Osteocyte (in vitro differentiated cells): ENCODE measurements around the gene WNK2. TPM values are rescaled to one million over a fixed set of nuclear protein-coding genes. Genes with fewer than 3 reads are reported as not detected.
"Not testable (repeated sequence)": the region's sequence is repeated elsewhere in the genome, so short reads cannot be mapped to it uniquely, and the experiment has no call there.

Experiments used
- DNase-seq: peaks from one replicate; pipeline ENCODE4 v3.0.0; 2021; ENCODE audit warnings: mixed read lengths; ENCODE audit not compliant: unreplicated experiment; ENCODE audit errors: extremely low spot score
- H3K27ac Mint-ChIP-seq: one replicate; pipeline ENCODE4 v1.8.0; 2021; ENCODE audit warnings: mild to moderate bottlenecking, mixed read lengths; ENCODE audit not compliant: unreplicated experiment
- H3K27me3 Mint-ChIP-seq: one replicate; pipeline ENCODE4 v1.8.0; 2021; ENCODE audit warnings: mixed read lengths; ENCODE audit not compliant: unreplicated experiment
- H3K36me3 Mint-ChIP-seq: one replicate; pipeline ENCODE4 v1.8.0; 2021; ENCODE audit warnings: mixed read lengths; ENCODE audit not compliant: unreplicated experiment
- H3K4me1 Mint-ChIP-seq: one replicate; pipeline ENCODE4 v1.8.0; 2021; ENCODE audit warnings: mixed read lengths; ENCODE audit not compliant: unreplicated experiment
- H3K4me3 Mint-ChIP-seq: one replicate; pipeline ENCODE4 v1.8.0; 2021; ENCODE audit warnings: mild to moderate bottlenecking, moderate library complexity, mixed read lengths; ENCODE audit not compliant: unreplicated experiment
- H3K9me3 Mint-ChIP-seq: one replicate; pipeline ENCODE4 v1.8.0; 2021; ENCODE audit warnings: mixed read lengths; ENCODE audit not compliant: unreplicated experiment
- total RNA-seq: library from RNA; stranded (reverse); gene quantifications from 2 replicates; pipeline ENCODE4 v1.2.1, GENCODE V29; 2021
- TF ChIP-seq, protein P1 (sequence below): fragments of 200-600 bp; sonication (generic); IDR thresholded peaks from 2 replicates; pipeline ENCODE4 v1.5.0; 2021; ENCODE audit warnings: antibody characterized with exemption, mild to moderate bottlenecking, moderate library complexity

Gene WNK2
- total RNA-seq, 1 donor from 2014 or later = not detected

DNA sequence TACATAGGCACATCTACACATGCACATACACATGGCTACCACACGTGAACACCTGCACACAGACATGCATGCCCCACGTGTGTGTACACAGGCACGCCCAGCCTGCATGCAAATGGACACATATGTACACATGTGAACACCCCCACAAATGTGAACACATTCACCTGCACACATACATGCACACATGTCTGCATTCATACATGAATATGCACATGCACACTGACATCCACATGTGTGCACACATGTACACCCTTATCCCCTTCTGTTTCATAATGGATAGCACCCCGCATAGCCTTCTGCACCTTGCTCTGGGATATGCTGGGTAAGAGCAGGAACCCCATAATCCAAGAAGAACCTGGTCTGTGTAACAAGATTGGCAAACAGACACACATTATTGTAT is 66.2 kb downstream of the WNK2 start:
- no peak for DNase-seq
- no peaks in the 10 kb centered on the region for H3K27me3 Mint-ChIP-seq

DNA sequence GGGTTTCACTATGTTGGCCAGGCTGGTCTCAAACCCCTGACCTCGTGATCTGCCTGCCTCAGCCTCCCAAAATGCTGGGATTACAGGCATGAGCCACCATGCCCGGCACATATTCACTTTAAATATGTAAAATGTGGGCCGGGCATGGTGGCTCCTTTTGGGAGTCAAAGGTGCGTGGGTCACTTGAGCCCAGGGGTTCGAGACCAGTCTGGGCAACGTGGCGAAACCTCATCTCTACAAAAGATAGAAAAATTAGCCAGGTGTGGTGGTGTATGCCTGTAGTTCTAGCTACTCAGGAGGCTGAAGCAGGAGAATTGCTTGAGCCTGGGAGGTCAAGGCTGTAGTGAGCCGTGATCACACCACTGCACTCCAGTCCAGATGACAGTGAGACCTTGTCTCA is 67.4 kb downstream of the WNK2 start:
- H3K9me3 Mint-ChIP-seq, H3K27me3 Mint-ChIP-seq, H3K4me1 Mint-ChIP-seq, H3K4me3 Mint-ChIP-seq, H3K27ac Mint-ChIP-seq, H3K36me3 Mint-ChIP-seq, DNase-seq: not testable (repeated sequence)

More for the DNA sequence above, 66.2 kb downstream of the WNK2 start:
- TF ChIP-seq, protein P1, sequence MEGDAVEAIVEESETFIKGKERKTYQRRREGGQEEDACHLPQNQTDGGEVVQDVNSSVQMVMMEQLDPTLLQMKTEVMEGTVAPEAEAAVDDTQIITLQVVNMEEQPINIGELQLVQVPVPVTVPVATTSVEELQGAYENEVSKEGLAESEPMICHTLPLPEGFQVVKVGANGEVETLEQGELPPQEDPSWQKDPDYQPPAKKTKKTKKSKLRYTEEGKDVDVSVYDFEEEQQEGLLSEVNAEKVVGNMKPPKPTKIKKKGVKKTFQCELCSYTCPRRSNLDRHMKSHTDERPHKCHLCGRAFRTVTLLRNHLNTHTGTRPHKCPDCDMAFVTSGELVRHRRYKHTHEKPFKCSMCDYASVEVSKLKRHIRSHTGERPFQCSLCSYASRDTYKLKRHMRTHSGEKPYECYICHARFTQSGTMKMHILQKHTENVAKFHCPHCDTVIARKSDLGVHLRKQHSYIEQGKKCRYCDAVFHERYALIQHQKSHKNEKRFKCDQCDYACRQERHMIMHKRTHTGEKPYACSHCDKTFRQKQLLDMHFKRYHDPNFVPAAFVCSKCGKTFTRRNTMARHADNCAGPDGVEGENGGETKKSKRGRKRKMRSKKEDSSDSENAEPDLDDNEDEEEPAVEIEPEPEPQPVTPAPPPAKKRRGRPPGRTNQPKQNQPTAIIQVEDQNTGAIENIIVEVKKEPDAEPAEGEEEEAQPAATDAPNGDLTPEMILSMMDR = no peak
- H3K4me1 Mint-ChIP-seq = no peaks in the 10 kb centered on the region
- no peak overlapping the region for H3K27ac Mint-ChIP-seq
- H3K9me3 Mint-ChIP-seq = no peaks in the 10 kb centered on the region
- no peak overlapping the region for H3K4me3 Mint-ChIP-seq
- no peaks in the 10 kb centered on the region for H3K36me3 Mint-ChIP-seq

DNA sequence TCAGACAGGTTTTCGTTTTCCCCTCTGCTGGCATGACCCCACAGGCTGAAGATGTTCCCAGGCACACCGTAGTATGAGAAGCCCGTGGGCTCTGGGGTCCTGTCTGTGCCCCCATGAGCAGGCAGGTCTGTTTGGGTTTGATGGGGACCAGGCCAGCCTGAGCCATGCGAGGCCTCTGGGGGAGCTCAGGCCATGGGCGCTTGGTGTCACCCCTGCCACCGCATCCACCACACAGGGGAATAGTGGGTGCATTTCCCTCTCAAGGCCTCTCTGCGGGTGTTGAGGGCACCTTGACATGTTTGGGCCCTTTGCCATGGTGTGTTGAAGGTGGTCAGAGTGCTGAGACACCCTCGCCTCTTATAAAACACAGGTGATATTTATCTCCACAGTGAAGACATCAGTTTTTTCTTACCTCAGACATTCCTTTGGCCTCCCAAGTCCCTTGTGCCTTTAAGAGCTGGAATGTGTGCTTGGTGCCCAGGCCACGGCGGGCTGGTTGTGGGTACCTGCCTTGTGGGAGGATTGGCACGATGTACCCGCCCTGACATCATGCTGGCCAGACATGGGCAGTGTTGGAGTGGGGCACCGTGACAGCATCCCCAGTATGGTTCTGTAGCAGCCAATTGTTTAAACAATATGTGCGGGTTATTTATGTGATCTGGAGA is 68.3 kb downstream of the WNK2 start:
- H3K27me3 Mint-ChIP-seq = no peaks in the 10 kb centered on the region
- no peaks in the 10 kb centered on the region for H3K9me3 Mint-ChIP-seq
- H3K4me1 Mint-ChIP-seq = no peaks in the 10 kb centered on the region
- TF ChIP-seq, protein P1 = no peak
- H3K4me3 Mint-ChIP-seq = no peak overlapping the region
- H3K27ac Mint-ChIP-seq = no peak overlapping the region
- DNase-seq = no peak
- H3K36me3 Mint-ChIP-seq = no peaks in the 10 kb centered on the region

DNA sequence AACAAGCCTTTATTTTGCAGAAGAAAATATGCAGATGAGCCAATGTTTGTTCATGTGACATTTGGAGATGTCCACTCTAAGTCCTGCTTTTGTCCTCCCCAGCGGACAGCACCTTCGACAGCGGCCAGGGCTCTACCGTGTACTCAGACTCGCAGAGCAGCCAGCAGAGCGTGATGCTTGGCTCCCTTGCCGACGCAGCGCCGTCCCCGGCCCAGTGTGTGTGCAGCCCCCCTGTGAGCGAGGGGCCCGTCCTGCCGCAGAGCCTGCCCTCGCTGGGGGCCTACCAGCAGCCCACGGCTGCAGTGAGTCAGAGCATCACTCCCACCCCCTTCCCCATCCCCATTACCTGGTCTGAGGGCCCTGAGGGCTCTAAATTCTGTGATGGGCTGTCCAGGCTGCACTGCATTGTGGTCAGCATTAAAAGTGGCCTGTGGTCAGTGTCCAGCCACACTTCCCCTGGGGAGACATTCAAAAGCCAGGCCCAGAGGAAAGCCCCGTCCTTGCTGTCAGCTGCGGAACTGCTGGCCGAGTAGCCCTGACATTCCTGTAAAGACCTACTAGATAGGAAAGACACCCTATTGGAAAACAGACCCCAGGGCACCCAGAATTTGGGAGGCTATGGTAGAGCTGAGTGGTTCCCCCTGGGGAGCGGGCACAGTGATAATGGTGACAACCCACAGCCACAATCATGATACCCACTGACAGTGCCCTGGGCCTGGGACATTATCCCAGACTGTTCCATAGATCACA is 69.0 kb downstream of the WNK2 start:
- no peaks in the 10 kb centered on the region for H3K36me3 Mint-ChIP-seq
- H3K4me3 Mint-ChIP-seq = no peak overlapping the region
- H3K9me3 Mint-ChIP-seq = no peaks in the 10 kb centered on the region
- no peaks in the 10 kb centered on the region for H3K4me1 Mint-ChIP-seq
- no peaks in the 10 kb centered on the region for H3K27me3 Mint-ChIP-seq
- no peak overlapping the region for H3K27ac Mint-ChIP-seq
- no peak for DNase-seq
- TF ChIP-seq, protein P1 = no peak

DNA sequence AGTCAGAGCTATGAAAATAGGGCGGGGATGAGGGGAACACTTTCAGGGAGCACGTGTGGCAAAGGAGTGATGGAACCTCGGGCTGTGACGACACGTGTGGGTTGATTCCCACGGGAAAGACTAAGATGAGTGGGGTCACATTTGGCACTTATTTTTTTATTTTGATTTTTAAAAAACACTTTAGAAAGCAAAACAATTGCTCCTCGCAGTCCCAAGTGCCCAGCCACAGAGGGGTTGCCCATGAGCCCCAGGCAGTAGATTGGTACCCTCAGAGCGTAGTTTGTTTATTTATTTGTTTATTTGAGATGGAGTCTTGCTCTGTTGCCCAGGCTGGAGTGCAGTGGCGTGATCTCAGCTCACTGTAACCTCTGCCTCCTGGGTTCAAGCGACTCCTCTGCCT is 69.7 kb downstream of the WNK2 start:
- Mint-ChIP-seq H3K9me3 (no peaks in the 10 kb centered on the region), H3K27me3 (no peaks in the 10 kb centered on the region), H3K4me1 (no peaks in the 10 kb centered on the region), H3K4me3 (no peak overlapping the region), H3K36me3 (no peaks in the 10 kb centered on the region), H3K27ac (no peak overlapping the region)
- TF ChIP-seq, protein P1 = no peak
- DNase-seq = no peak
